Measurements from ENCODE around the gene ELN.
"Not testable (repeated sequence)": the region's sequence is repeated elsewhere in the genome, so short reads cannot be mapped to it uniquely, and the experiment has no call there.

The ELN gene

DNA sequence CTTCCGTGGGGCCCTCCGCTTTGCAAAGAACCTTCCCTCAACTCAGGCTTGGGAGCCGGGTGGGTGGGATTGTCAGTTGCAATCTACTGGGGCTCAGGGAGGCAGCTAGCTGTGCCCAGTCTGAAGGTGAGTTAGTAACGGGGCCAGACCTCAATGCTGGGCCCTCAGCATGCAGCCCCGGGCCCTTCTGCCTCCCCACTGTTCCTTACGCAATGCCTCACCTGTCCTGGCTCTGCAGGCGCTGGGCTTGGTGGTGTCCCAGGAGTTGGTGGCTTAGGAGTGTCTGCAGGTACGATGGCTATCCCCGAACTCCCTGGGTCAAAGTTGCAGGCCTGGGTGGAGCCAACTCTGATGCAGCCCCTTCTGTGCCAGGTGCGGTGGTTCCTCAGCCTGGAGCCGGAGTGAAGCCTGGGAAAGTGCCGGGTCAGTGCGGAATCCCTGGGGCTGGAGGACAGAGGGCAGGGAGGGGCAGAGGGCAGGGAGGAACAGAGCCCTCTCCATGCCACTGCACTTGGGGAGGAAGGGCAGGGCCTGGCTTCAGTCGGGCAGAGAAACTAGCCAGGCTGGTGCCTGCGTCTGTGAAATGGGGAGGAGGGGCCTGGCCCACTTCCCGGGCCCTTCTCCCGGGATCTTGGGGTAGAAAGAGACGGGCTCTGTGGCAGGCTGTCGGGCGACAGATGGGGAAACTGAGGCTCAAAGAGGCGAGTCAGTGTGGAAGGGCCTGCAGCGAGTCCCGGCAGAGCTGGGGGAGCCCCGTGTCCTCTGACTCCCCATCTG is 15.0 kb downstream of the ELN start:
- no peak for DNase-seq (ENCODE audit: low read depth in 2 of 2)

DNA sequence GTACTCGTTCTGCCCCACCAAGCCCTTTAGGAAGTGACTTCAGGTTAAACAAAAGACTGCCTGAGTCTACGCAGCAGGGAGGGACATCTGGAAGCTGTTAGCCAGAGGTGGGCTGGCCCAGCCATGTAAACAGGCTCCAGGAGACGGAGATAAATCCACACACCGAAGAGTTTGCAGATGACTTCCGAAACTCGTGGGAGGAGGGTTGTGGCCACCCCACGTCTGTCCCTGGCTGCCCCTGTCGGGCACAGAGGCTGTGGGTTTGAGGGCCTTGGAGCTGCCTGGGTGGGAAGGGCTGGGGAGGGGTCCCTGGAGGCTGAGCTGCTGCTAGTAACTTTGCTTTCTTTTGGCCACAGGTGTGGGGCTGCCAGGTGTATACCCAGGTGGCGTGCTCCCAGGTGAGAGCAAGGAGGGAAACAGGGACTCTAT is 15.6 kb downstream of the ELN start:
- DNase-seq (ENCODE audit: low read depth in 2 of 2): no peak

DNA sequence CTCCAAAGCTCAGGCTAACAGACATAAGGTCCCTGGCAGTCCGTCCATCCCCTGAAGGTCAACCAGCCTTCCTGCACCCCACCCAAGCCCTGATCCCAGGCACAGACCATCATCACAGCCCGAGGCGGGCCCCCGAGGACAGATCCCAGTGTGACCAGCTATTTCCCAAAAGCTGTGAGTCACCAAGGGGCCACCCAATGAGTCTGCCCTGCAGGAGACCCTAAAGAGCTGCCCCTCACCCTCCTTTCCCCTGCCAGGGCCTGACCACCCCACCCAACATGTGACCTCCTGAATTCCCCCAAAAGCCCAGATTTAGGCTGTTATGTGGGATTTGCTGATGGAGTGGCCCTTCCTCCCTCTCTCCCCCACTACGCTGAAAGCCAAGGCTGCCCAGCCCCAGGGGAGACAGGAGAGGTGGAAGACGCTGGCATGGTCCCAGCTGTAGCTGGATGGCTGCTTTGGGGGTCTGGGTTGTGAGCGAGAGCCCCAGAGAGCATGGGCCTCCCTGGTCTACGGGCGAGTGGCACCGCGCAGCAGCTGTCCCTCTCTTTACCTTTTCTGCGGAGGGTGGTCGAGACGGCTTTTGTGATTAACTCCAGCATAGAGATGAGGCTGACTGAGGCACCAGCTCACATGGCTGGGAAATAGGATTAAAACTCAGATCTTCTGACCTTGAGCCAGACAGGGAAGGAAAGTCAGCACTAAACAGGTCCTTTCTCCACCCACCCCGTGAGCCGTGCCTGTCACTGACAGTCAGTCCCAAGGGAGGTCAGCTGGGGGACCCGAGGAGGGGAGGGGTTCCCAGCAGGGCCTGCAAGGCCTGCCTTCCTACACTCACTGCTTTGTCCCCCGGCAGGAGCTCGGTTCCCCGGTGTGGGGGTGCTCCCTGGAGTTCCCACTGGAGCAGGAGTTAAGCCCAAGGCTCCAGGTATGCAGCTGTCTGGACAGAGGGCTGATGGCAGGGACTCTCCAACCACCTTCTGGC is 16.7 kb downstream of the ELN start:
- DNase-seq (ENCODE audit: low read depth in 2 of 2): no peak

DNA sequence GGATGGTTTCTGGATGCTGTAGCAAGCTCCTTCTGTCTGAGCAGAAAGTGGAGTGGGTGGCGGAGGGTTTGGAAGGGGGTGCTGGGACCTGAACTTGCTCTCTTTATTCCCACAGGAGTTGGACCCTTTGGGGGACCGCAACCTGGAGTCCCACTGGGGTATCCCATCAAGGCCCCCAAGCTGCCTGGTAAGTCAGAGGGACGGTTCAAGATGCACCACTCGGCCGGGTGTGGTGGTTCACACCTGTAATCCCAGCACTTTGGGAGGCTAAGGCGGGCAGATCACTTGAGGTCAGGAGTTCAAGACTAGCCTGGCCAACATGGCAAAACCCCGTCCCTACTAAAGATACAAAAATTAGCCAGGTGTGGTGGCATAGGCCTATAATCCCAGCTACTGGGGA is 18.6 kb downstream of the ELN start:
- not testable (repeated sequence) for DNase-seq (ENCODE audit: low read depth in 2 of 2)

- no peak for DNase-seq (ENCODE audit: low read depth in 2 of 2)
These were observed 19.9 kb downstream of the ELN start for GRCh38 chr7:74047804-74048380.

DNA sequence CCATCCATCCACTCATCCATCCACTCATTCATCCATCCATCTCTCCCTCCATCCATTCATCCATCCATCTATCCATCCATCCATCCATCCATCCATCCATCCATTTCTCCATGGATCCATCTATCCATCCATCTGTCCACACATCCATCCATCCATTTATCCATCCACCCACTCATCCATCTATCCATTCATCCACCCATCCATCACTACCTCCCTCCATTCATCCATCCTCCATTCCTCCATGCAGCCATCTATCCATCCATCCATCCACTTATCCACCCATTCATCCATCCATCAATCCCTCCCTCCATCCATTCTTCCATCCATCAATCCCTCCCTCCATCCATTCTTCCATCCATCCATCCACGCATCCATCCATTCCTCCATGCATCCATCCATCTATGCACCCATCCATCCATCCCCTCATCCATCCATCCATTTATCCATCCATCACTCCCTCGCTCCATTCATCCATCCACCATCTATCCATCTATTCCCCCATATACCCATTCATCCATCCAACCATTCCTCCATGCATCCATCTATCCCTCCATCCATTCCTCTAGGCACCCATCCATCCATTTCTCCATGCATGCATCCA is 21.1 kb downstream of the ELN start:
- DNase-seq (ENCODE audit: low read depth in 2 of 2): no peak

GRCh38 chr7:74049997-74050798 is 22.2 kb downstream of the ELN start:
- no peak for DNase-seq (ENCODE audit: low read depth in 2 of 2)

GRCh38 chr7:74051193-74051592 is 23.2 kb downstream of the ELN start:
- no peak for DNase-seq (ENCODE audit: low read depth in 2 of 2)

DNA sequence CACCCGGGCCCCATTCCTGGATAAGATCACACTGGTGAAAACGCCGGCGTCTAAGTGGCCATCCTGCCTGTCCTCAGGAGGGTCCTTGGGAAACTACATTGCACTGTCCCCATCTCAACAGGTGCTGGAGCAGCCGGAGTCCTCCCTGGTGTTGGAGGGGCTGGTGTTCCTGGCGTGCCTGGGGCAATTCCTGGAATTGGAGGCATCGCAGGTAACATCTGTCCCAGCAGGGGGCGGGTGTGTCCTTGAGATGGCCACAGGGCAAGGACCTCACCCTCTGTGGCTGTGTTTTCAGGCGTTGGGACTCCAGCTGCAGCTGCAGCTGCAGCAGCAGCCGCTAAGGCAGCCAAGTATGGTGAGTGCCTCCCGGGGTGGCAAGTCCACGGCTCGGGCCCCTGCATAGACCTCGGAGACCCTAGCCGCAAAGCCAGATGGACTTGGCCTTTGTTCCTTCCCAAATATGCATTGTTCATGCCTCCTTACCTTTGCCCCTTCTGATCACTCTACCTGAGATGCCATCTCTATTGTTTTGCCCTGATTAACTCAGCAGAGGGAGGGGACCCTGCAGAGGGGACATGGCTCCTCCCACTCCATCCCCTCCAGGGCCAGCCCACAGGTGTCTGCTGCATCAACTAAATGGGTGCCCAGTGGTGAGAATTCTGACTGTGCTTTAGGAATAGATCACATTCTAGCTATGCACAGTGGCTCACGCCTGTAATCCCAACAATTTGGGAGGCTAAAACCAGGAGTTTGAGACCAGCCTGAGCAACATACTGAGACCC is 23.8 kb downstream of the ELN start:
- DNase-seq (ENCODE audit: low read depth in 2 of 2): no peak

- no peak for DNase-seq (ENCODE audit: low read depth in 2 of 2)
These were observed 24.7 kb downstream of the ELN start for GRCh38 chr7:74052628-74053027.

GRCh38 chr7:74053589-74054186 is 25.7 kb downstream of the ELN start:
- no peak for DNase-seq (ENCODE audit: low read depth in 2 of 2)

GRCh38 chr7:74056096-74056915 is 28.3 kb downstream of the ELN start:
- no peak for DNase-seq (ENCODE audit: low read depth in 2 of 2)

- DNase-seq (ENCODE audit: low read depth in 2 of 2): no peak
These were observed 29.4 kb downstream of the ELN start for GRCh38 chr7:74057216-74057925.

GRCh38 chr7:74057987-74058386 is 30.0 kb downstream of the ELN start:
- DNase-seq (ENCODE audit: low read depth in 2 of 2): no peak

- DNase-seq (ENCODE audit: low read depth in 2 of 2): no peak
These were observed 30.5 kb downstream of the ELN start for GRCh38 chr7:74058486-74058885.

DNA sequence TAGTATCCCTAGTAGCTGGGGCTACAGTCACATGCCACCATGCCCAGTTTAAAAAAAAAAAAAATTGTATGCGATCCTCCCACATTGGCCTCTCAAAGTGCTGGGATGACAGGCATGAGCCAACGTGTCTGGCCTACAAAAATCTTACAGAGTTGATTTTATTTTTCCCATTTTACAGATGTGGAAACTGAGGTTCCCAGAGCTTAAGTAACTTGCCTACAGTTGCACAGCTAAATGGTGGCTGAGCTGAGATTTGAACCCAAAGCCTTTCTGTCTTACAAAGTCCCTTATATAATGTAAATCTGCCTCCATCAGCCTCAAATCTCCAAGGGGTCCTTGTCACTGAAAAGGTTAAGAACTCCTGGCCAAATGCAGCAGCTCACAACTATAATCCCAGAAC is 31.1 kb downstream of the ELN start:
- no peak for DNase-seq (ENCODE audit: low read depth in 2 of 2)

GRCh38 chr7:74059681-74060588 is 32.0 kb downstream of the ELN start:
- DNase-seq (ENCODE audit: low read depth in 2 of 2): no peak
